UCSD-AML1 (cell line): Measurements from ENCODE around the gene ADARB2.

Source experiments
- DNase-seq: peaks from one replicate; lab custom pipeline; 2025; ENCODE audit not compliant: unreplicated experiment; lab: John Stamatoyannopoulos, UW

ADARB2 gene

GRCh38 chr10:1532636-1533035, 204.7 kb downstream of the ADARB2 start:
- no peak for DNase-seq

- DNase-seq: no peak
Observed at GRCh38 chr10:1531883-1532597, 205.3 kb downstream of the ADARB2 start.

- DNase-seq: no peak
Observed at GRCh38 chr10:1530871-1531517, 206.3 kb downstream of the ADARB2 start.

GRCh38 chr10:1529806-1530413, 207.4 kb downstream of the ADARB2 start:
- no peak for DNase-seq

GRCh38 chr10:1527951-1528350, 209.4 kb downstream of the ADARB2 start:
- DNase-seq: no peak

- DNase-seq: peak; percentile 70
Observed at GRCh38 chr10:1526436-1527055, 210.8 kb downstream of the ADARB2 start.

- no peak for DNase-seq
Observed at GRCh38 chr10:1525354-1526162, 211.8 kb downstream of the ADARB2 start.

- no peak for DNase-seq
Observed at GRCh38 chr10:1524540-1524939, 212.8 kb downstream of the ADARB2 start.

GRCh38 chr10:1523221-1523620, 214.1 kb downstream of the ADARB2 start:
- DNase-seq: no peak

GRCh38 chr10:1522237-1522636, 215.1 kb downstream of the ADARB2 start:
- no peak for DNase-seq

GRCh38 chr10:1521741-1522140, 215.6 kb downstream of the ADARB2 start:
- DNase-seq: no peak

GRCh38 chr10:1520909-1521565, 216.3 kb downstream of the ADARB2 start:
- no peak for DNase-seq

- no peak for DNase-seq
Observed at GRCh38 chr10:1519391-1519790, 217.9 kb downstream of the ADARB2 start.

GRCh38 chr10:1517684-1518083, 219.6 kb downstream of the ADARB2 start:
- no peak for DNase-seq

- no peak for DNase-seq
Observed at GRCh38 chr10:1516492-1517165, 220.7 kb downstream of the ADARB2 start.

GRCh38 chr10:1515780-1516491, 221.4 kb downstream of the ADARB2 start:
- DNase-seq: no peak

GRCh38 chr10:1515121-1515779, 222.1 kb downstream of the ADARB2 start:
- no peak for DNase-seq

GRCh38 chr10:1514681-1515080, 222.6 kb downstream of the ADARB2 start:
- no peak for DNase-seq

GRCh38 chr10:1513221-1513620, 224.1 kb downstream of the ADARB2 start:
- no peak for DNase-seq
